Coronary artery (tissue), 2 donors: ENCODE data around the gene LAMTOR2.

Source experiments
- DNase-seq: peaks from one replicate; pipeline ENCODE4 v3.0.0-alpha.2; 2017; ENCODE audit warnings: low spot score
- H3K27ac ChIP-seq, 2 donors: fragments of 200-600 bp; sonication (generic); one replicate each; pipeline ENCODE4 v1.5.1; 2016 to 2019
- H3K4me3 ChIP-seq: fragments of 200-600 bp; sonication (generic); 2 replicates; pipeline ENCODE4 v1.5.1; 2016; ENCODE audit warnings: mild to moderate bottlenecking, moderate library complexity
- TF ChIP-seq, protein P1 (sequence below): fragments of 200-600 bp; sonication (generic); IDR thresholded peaks from one replicate; pipeline ENCODE4 v1.5.1; 2019; ENCODE audit warnings: antibody characterized with exemption

LAMTOR2 gene

DNA sequence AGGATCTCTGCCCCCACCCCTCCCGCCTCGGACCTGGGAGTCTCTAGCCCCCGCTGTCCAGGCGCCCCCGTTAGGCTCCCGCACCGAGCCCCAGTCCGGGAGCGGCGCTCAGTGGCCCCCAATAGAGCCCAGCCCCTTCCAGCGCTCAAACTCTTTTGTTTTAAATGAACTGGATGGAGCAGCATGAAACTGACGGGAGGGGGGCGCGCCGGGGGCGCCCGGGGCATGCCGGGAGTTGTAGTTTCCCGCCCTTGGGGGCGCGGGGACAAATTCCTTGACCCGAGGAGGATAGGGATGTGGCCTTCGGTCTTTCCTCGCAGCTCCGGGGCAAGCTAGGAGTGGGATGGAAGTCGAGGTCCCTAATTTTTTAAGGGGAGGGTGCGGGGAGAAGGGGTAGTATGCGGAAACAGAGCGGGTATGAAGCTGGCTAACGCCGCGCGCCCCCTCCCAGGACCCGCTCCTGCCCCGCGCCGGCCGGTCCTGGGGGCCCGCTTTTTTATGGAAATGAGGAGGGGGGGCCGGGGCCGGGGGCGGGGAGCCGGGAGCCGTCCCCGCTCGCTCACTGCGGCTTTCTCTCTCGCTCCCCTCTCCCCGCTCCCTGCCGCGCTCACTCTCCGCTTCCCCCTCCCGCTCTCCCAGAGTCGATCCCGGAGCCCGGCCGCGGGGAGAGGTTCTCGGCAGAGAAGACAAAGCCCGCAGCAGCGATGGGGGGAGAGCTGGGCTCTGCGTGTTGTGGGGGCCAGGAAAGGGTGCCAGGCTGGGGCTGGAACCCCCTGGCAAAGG, 27.9 kb downstream of the LAMTOR2 start, which contains the start of gene MEX3A:
Gene MEX3A (minus strand): TSS at position 157 of the 783 bp plus-strand sequence. CDS start 467 bp downstream, outside the sequence.
- TF ChIP-seq, protein P1, sequence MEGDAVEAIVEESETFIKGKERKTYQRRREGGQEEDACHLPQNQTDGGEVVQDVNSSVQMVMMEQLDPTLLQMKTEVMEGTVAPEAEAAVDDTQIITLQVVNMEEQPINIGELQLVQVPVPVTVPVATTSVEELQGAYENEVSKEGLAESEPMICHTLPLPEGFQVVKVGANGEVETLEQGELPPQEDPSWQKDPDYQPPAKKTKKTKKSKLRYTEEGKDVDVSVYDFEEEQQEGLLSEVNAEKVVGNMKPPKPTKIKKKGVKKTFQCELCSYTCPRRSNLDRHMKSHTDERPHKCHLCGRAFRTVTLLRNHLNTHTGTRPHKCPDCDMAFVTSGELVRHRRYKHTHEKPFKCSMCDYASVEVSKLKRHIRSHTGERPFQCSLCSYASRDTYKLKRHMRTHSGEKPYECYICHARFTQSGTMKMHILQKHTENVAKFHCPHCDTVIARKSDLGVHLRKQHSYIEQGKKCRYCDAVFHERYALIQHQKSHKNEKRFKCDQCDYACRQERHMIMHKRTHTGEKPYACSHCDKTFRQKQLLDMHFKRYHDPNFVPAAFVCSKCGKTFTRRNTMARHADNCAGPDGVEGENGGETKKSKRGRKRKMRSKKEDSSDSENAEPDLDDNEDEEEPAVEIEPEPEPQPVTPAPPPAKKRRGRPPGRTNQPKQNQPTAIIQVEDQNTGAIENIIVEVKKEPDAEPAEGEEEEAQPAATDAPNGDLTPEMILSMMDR: no peak
- Histone ChIP-seq H3K27ac (peak within 1 kb of the TSS in 1 of 2 donors; percentile 58), H3K4me3 (peak within 1 kb of the TSS; percentile 89)
- DNase-seq: no peak

DNA sequence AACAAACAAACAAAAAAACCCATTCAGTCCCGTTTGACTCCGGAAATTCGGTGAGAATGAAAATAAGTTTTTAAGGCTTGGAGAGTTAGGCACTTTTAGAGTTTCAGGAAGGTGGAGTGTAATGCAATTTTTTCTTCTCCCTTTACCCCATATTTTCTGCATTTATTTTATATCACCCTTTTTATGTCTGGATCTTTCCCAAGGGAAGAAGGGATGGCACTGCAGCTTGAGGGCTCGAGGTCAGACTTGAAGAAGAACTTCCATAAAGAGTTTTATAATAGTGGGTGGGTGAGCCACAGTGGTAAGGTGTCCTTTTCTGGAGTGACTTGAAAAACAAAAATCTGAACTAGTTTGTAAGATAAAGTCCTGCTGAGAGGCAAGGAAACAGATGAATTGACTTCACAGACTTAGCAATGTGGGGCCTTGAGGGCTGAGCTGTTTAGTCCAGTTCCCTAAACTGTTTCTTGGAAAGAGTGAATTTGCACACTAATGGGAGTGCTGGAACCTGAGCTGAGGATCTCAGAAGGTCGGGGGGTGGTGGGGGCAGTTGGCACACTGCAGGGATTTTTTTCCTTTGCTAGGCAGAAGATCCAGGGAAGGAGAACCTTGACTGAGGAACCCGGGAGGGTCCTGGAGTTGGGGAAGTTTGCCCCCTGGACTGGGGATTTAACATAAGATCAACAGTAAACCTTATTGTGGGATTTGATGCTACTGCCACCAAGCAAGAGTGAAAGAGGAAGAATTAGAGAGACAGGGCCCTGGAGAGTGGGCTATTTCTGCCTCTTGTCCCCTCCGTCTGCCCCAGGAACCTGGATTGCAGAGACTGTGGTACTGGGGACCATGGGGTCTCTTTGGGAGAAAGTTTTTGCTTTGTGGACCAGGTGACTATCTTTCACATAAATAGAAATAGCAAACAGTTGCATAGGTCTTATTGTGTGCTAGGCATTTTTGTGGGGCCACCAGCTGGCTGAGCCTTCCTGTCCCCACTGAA, 29.5 kb downstream of the LAMTOR2 start:
- Histone ChIP-seq H3K27ac (no peak overlapping the region), H3K4me3 (no peak overlapping the region)
- DNase-seq: no peak
- TF ChIP-seq, protein P1: no peak

DNA sequence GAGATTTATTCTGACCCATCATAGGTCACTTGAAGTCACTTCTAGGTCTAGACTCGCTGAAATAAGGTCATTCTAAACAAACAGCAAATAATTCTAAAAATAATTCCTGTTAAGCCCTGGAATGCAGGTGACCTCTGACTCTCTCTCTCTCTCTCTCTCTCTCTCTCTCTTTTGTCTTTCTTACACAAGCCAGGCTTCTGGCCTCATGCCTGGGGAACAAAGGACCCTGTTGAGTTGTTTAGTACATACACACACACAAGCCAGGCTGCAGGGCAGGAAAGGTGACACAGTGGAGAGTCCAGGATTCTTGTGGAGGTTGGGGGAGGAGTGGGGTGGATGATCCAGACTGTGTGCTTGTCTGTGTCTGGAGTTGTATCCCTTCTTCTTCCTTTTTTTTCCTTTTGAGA, 31.7 kb downstream of the LAMTOR2 start:
- DNase-seq: no peak
- Histone ChIP-seq H3K27ac (no peak overlapping the region), H3K4me3 (no peak overlapping the region)
- TF ChIP-seq, protein P1: no peak

DNA sequence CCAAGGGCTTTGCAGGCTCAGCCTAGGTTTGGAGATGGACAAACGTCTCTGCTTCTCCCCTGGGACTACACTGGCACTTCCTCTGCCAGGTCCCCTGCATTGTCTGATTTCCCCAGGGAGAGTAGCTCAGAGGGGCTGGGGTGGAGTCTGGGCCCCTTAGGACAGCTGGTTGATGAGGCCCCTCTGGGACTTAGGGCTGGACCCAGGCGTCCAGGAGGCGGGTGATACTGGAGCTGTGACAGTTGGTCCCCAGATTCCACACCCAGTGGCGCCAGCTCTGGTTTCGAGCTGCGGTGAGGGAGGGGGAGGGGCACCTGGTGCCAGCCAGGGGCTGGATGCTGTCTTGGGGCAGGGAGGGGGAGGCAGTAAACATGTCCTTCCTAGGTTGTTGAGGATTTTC, 35.1 kb downstream of the LAMTOR2 start:
- no peak for DNase-seq
- H3K4me3 ChIP-seq: no peak overlapping the region
- TF ChIP-seq, protein P1: no peak
- H3K27ac ChIP-seq: peak overlapping the region in 1 of 2 donors; percentile 71

DNA sequence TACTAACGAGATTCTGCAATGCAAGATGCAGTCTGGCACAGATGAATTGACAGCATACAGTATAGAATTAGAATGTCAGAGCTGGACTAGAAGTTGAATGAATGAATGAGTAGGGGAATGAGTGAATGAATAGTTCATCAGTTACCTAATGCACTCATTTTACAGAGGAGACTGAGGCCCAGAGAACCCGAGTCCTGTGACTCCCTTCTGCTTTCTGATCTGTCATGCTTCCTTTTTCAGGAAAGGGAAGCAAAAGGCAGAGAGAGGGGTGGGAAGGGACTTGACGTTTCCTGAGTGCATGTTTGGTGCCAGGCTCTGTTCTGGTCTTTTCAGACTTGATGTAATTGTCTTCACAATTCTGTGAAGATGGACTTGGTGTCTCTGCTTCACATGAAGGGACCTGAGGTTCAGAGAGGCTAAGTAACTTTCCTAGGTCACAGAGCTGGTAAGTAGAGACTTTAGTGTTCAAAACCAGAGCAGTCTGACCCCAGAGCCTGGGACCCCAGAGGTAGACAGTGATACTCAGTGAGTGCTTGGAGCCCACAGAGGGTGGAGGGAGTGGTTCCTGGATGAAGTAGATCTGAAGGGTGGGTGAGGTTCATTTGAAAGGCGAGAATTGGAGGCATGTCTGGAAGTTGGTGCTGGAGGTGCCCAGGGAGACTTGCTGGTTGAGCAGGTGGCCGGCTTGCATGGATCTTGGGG, 35.7 kb downstream of the LAMTOR2 start:
- TF ChIP-seq, protein P1: no peak
- no peak overlapping the region for H3K4me3 ChIP-seq
- peak overlapping the region in 1 of 2 donors; percentile 71 for H3K27ac ChIP-seq
- DNase-seq: no peak

DNA sequence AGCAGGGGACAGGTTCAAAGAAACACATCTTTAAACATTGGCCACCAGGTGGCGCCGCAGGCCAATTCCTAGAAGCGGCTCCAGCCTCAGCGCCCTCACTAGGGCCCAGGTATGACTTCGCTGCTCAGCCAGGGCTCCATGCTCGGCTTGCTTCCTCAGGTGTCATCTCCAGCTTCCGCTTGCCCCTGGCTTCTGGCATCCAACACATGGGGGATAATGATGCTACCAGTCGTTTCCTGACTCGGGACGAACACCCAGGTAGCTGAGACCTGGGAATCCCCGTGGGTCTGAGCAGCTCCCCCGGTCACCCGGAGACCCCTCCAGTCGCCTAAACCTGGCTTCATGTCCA, 36.2 kb downstream of the LAMTOR2 start:
- no peak for DNase-seq
- TF ChIP-seq, protein P1: peak; percentile 68
- Histone ChIP-seq H3K4me3 (no peak overlapping the region), H3K27ac (peak overlapping the region in 1 of 2 donors; percentile 24)
